GM19193 (cell line): ENCODE data around the gene NTRK3.

Experiments
- POLR2A ChIP-seq: IDR thresholded peaks from 4 replicates; pipeline ENCODE4 v1.6.1; 2011; ENCODE audit not compliant: insufficient read depth, insufficient read length; ENCODE audit errors: extremely low read depth

The NTRK3 gene

GRCh38 chr15:88220443-88221335 is 35.9 kb downstream of the NTRK3 start:
- TF ChIP-seq POLR2A, result no peak

- no peak for TF ChIP-seq POLR2A
Measured at GRCh38 chr15:88219623-88220022, 36.9 kb downstream of the NTRK3 start.

GRCh38 chr15:88218557-88219221 is 37.9 kb downstream of the NTRK3 start:
- no peak for TF ChIP-seq POLR2A

GRCh38 chr15:88215066-88215648 is 41.4 kb downstream of the NTRK3 start:
- no peak for TF ChIP-seq POLR2A

- no peak for TF ChIP-seq POLR2A
Measured at GRCh38 chr15:88209111-88209510, 47.4 kb downstream of the NTRK3 start.

GRCh38 chr15:88208396-88208795 is 48.1 kb downstream of the NTRK3 start:
- no peak for TF ChIP-seq POLR2A

- no peak for TF ChIP-seq POLR2A
Measured at GRCh38 chr15:88207565-88207964, 49.0 kb downstream of the NTRK3 start.

GRCh38 chr15:88204584-88204983 is 52.0 kb downstream of the NTRK3 start:
- TF ChIP-seq POLR2A, result no peak

GRCh38 chr15:88202231-88202630 is 54.3 kb downstream of the NTRK3 start:
- no peak for TF ChIP-seq POLR2A

- no peak for TF ChIP-seq POLR2A
Measured at GRCh38 chr15:88201207-88201606, 55.3 kb downstream of the NTRK3 start.

- TF ChIP-seq POLR2A, result no peak
Measured at GRCh38 chr15:88196961-88197360, 59.6 kb downstream of the NTRK3 start.

GRCh38 chr15:88194162-88194561 is 62.4 kb downstream of the NTRK3 start:
- TF ChIP-seq POLR2A, result no peak

- TF ChIP-seq POLR2A, result no peak
Measured at GRCh38 chr15:88193415-88193814, 63.1 kb downstream of the NTRK3 start.

- no peak for TF ChIP-seq POLR2A
Measured at GRCh38 chr15:88191812-88192165, 64.8 kb downstream of the NTRK3 start.

GRCh38 chr15:88190232-88190631 is 66.3 kb downstream of the NTRK3 start:
- TF ChIP-seq POLR2A, result no peak

GRCh38 chr15:88188300-88188699 is 68.2 kb downstream of the NTRK3 start:
- TF ChIP-seq POLR2A, result no peak
